NCI-H774 (cell line): ENCODE measurements around the gene PCDHGA6.
"Not testable (repeated sequence)": the region's sequence is repeated elsewhere in the genome, so short reads cannot be mapped to it uniquely, and the experiment has no call there.

ENCODE experiments used
- DNase-seq: peaks from one replicate; lab custom pipeline; 2025; lab: John Stamatoyannopoulos, UW

Gene PCDHGA6

DNA sequence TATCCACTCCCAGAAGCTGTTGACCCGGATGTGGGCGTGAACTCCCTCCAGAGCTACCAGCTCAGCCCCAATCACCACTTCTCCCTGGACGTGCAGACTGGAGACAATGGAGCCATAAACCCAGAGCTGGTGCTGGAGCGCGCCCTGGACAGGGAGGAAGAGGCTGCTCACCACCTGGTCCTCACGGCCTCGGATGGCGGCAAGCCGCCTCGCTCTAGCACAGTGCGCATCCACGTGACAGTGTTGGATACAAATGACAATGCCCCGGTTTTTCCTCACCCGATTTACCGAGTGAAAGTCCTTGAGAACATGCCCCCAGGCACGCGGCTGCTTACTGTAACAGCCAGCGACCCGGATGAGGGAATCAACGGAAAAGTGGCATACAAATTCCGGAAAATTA, 19.6 kb downstream of the PCDHGA6 start:
- no peak for DNase-seq

DNA sequence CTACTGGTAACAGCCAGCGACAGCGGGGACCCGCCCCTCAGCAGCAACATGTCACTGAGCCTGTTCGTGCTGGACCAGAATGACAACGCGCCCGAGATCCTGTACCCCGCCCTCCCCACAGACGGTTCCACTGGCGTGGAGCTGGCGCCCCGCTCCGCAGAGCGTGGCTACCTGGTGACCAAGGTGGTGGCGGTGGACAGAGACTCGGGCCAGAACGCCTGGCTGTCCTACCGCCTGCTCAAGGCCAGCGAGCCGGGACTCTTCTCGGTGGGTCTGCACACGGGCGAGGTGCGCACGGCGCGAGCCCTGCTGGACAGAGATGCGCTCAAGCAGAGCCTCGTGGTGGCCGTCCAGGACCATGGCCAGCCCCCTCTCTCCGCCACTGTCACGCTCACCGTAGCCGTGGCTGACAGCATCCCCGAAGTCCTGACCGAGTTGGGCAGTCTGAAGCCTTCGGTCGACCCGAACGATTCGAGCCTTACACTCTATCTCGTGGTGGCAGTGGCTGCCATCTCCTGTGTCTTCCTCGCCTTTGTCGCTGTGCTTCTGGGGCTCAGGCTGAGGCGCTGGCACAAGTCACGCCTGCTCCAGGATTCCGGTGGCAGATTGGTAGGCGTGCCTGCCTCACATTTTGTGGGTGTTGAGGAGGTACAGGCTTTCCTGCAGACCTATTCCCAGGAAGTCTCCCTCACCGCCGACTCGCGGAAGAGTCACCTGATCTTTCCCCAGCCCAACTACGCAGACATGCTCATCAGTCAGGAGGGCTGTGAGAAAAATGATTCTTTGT, 20.9 kb downstream of the PCDHGA6 start:
- DNase-seq: not testable (repeated sequence)

DNA sequence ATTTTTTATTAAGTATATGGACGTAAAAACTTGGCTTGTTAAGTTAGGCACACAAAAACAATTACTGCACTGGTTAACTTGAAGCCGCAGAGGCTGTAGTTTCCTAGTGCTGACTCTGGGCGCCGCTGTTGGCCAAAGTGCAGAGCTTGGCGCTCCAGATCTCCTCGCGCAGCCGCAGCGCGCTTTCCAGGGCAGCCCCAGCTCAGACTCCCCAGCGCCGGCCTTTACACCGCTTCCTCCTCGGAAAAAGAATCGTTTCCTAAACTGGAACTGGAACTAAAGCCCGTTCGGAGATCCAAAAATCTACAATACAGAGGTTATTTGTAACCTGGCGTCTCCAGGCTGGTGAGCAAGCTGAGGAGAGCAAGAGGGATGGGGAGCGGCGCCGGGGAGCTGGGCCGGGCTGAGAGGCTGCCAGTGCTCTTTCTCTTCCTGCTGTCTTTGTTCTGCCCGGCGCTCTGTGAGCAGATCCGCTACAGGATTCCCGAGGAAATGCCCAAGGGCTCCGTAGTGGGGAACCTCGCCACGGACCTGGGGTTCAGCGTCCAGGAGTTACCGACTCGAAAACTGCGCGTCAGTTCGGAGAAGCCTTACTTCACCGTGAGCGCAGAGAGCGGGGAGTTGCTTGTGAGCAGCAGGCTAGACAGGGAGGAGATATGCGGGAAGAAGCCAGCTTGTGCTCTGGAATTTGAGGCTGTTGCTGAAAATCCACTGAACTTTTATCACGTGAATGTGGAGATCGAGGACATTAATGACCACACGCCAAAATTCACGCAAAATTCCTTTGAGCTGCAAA, 24.3 kb downstream of the PCDHGA6 start, which contains the start of gene PCDHGB5:
TSS of gene PCDHGB5 (plus strand) at position 192 of the 796 bp plus-strand sequence. CDS start at position 373, 181 bp downstream.
- not testable (repeated sequence) for DNase-seq

DNA sequence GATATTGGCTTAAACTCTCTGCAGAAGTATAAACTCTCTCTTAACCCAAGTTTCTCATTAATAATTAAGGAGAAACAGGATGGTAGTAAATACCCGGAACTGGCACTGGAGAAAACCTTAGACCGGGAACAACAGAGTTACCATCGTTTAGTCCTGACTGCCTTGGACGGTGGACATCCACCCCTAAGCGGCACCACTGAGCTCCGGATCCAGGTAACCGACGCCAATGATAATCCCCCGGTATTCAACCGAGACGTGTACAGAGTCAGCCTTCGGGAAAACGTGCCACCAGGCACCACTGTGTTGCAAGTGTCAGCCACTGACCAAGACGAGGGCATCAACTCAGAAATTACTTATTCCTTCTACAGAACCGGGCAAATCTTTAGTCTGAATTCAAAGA, 24.9 kb downstream of the PCDHGA6 start:
- no peak for DNase-seq

DNA sequence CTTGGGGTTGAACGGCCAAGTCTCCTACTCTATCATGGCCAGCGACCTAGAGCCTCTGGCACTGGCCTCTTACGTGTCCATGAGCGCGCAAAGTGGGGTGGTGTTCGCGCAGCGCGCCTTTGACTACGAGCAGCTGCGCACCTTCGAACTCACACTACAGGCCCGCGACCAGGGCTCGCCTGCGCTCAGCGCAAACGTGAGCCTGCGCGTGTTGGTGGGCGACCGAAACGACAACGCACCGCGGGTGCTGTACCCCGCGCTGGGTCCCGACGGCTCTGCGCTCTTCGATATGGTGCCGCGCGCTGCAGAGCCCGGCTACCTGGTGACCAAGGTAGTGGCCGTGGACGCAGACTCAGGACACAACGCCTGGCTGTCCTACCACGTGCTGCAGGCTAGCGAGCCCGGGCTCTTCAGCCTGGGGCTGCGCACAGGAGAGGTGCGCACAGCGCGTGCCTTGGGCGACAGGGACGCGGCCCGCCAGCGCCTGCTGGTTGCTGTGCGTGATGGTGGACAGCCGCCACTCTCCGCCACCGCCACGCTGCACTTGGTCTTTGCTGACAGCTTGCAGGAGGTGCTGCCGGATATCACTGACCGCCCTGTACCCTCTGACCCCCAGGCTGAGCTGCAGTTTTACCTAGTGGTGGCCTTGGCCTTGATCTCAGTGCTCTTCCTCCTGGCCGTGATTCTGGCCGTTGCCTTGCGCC, 26.0 kb downstream of the PCDHGA6 start:
- DNase-seq: no peak

DNA sequence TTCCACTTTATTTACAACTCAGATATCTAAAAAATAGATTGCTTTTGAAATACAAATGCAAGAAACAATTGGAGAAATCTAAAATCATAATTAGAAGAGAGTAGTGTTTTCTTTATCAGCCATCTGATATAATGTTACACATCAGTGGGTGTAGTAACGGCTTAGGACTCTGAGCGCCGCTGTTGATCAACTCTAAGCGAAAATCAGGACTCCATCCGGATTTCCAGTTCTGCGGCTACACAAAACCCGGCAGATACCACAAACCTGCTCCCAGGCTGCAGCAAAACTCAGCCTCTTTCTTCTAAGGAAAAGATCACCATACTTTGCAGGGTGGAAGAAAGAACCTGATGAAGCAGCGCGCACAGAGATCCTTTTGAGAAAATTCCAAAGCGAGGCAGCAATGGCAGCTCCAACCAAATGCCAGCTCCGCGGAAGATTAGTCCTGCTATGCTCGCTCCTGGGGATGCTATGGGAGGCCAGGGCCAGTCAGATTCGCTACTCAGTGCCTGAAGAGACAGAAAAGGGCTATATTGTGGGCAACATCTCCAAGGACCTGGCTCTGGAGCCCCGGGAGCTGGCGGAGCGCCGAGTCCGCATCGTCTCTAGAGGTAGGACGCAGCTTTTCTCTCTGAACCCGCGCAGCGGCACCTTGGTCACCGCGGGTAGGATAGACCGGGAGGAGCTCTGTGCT, 29.0 kb downstream of the PCDHGA6 start, which contains the start of gene PCDHGA9:
TSS of gene PCDHGA9 (plus strand) at position 226 of the 691 bp plus-strand sequence. CDS start at position 401, 175 bp downstream.
- DNase-seq: no peak

DNA sequence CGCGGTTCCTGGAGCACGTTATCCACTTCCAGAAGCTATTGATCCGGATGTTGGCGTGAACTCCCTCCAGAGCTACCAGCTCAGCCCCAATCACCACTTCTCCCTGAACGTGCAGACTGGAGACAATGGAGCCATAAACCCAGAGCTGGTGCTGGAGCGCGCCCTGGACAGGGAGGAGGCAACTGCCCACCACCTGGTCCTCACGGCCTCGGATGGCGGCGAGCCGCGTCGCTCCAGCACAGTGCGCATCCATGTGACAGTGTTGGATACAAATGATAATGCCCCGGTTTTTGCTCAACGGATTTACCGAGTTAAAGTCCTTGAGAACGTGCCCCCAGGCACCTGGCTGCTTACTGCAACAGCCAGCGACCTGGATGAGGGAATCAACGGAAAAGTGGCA, 29.7 kb downstream of the PCDHGA6 start:
- no peak for DNase-seq

DNA sequence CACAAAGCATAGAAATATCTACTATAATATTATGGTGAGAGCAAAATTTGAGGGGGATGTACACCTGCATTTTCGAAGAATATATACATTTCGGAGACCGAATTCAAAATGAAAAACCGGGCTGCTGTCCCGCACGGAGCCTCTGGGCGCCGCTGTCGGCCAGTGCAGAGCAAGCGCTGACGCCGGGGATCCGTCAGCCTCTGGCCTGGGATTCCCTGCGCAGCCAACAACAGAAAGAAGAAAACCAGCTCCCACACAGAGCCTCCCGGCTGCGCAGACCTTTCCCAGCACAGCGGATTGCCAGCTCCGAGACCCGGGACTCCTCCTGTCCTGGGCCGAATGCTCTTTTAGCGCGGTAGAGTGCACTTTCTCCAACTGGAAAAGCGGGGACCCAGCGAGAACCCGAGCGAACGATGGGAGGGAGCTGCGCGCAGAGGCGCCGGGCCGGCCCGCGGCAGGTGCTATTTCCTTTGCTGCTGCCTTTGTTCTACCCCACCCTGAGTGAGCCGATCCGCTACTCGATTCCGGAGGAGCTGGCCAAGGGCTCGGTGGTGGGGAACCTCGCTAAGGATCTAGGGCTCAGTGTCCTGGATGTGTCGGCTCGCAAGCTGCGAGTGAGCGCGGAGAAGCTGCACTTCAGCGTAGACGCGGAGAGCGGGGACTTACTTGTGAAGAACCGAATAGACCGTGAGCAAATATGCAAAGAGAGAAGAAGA, 34.3 kb downstream of the PCDHGA6 start, which contains the start of gene PCDHGB6:
TSS of gene PCDHGB6 (plus strand) at position 232 of the 716 bp plus-strand sequence. CDS start at position 414, 182 bp downstream.
- DNase-seq: not testable (repeated sequence)

DNA sequence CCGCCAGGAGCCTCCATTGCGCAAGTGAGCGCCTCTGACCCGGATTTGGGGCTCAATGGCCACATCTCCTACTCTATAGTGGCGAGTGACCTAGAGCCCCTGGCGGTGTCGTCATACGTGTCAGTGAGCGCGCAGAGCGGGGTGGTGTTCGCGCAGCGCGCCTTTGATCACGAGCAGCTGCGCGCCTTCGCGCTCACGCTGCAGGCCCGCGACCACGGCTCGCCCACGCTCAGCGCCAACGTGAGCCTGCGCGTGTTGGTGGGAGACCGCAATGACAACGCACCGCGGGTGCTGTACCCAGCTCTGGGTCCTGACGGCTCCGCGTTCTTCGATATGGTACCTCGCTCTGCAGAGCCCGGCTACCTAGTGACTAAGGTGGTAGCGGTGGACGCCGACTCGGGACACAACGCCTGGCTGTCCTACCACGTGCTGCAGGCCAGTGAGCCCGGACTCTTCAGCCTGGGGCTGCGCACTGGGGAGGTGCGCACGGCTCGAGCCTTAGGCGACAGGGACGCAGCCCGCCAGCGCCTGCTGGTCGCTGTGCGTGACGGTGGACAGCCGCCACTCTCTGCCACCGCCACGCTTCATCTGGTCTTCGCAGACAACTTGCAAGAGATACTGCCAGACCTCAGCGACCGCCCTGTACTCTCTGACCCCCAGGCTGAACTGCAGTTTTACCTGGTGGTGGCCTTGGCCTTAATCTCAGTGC, 36.1 kb downstream of the PCDHGA6 start:
- DNase-seq: no peak

DNA sequence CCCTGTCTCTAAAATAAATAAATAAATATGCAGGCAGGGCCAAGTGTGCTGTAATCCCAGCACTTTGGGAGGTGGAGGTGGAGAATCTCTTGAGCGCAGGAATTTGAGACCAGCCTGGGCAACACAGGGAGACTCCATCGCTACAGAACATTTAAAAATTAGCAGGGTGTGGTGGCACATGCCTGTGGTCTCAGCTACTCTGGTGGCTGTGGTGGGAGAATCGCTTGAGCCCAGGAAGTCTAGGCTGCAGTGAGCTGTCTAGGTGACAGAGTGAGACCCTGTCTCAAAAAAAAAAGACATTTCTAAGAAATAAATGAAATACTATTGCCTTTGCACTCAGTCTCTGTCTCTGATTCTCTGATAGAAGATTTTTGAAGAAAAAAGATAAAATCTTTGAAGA, 37.9 kb downstream of the PCDHGA6 start:
- no peak for DNase-seq

DNA sequence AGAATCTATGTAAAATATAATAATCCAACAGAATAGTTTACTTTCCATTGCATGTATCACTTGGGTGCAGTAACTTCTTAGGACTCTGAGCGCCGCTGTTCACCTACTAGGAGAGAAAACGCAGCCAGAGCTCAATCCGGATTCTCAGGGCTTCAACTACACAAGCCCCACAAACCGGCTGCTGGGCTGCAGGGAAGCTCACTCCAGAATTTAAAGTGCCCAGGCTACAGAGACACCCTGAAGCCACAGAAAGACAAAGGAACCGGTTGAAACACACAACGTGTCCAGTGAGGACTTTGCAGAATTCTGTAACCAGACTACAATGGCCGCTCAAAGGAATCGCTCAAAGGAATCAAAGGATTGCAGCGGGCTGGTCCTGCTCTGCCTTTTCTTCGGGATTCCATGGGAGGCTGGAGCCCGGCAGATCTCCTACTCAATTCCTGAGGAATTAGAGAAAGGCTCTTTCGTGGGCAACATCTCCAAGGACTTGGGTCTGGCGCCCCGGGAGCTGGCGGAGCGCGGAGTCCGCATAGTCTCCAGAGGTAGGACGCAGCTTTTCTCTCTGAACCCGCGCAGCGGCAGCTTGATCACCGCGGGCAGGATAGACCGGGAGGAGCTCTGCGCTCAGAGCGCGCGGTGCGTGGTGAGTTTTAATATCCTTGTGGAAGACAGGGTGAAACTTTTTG, 39.3 kb downstream of the PCDHGA6 start, which contains the start of gene PCDHGA10:
TSS of gene PCDHGA10 (plus strand) at position 134 of the 686 bp plus-strand sequence. CDS start at position 323, 189 bp downstream.
- no peak for DNase-seq

DNA sequence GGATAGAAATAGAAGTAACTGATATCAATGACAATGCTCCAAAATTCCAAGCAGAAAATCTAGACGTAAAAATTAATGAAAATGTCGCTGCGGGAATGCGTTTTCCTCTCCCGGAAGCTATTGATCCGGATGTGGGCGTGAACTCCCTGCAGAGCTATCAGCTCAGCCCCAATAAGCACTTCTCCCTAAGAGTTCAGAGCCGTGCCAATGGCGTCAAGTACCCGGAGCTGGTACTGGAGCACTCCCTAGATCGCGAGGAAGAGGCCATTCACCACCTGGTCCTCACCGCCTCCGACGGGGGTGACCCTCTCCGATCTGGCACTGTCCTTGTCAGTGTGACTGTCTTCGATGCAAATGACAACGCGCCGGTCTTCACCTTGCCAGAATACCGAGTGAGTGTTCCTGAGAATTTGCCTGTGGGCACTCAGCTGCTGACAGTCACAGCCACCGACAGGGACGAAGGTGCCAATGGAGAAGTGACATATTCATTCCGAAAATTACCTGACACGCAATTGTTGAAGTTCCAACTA, 39.9 kb downstream of the PCDHGA6 start:
- DNase-seq: no peak

DNA sequence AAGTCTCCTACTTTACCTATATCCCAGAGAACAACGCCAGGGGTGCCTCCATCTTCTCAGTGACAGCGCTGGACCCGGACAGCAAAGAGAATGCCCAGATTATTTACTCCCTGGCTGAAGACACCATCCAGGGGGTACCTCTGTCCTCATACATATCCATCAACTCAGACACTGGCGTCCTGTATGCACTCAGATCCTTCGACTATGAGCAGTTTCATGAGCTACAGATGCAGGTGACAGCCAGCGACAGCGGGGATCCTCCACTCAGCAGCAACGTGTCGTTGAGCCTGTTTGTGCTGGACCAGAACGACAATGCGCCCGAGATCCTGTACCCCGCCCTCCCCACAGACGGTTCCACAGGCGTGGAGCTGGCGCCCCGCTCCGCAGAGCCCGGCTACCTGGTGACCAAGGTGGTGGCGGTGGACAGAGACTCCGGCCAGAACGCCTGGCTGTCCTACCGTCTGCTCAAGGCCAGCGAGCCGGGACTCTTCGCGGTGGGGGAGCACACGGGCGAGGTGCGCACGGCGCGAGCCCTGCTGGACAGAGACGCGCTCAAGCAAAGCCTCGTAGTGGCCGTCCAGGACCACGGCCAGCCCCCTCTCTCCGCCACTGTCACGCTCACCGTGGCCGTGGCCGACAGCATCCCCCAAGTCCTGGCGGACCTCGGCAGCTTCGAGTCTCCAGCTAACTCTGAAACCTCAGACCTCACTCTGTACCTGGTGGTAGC, 41.0 kb downstream of the PCDHGA6 start:
- DNase-seq: not testable (repeated sequence)

DNA sequence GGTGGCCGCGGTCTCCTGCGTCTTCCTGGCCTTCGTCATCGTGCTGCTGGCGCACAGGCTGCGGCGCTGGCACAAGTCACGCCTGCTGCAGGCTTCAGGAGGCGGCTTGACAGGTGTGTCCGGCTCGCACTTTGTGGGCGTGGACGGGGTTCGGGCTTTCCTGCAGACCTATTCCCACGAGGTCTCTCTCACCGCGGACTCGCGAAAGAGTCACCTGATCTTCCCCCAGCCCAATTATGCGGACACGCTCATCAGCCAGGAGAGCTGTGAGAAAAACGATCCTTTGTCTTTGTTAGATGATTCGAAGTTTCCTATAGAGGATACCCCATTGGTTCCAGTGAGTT, 41.6 kb downstream of the PCDHGA6 start:
- not testable (repeated sequence) for DNase-seq

DNA sequence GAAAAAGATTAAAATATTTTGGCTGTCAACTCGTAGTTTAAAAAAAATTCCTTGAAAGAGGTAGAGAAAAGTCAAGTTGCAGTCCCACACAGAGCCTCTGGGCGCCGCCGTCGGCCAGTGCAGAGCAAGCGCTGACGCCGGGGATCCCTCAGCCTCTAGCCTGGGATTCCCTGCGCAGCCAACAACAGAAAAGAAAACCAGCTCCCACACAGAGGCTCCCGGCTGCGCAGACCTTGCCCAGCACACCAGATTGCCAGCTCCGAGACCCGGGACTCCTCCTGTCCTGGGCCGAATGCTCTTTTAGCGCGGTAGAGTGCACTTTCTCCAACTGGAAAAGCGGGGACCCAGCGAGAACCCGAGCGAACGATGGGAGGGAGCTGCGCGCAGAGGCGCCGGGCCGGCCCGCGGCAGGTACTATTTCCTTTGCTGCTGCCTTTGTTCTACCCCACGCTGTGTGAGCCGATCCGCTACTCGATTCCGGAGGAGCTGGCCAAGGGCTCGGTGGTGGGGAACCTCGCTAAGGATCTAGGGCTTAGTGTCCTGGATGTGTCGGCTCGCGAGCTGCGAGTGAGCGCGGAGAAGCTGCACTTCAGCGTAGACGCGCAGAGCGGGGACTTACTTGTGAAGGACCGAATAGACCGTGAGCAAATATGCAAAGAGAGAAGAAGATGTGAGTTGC, 43.9 kb downstream of the PCDHGA6 start, which contains the start of gene PCDHGB7:
TSS of gene PCDHGB7 (plus strand) at position 184 of the 679 bp plus-strand sequence. CDS start at position 367, 183 bp downstream.
- peak; percentile 63 for DNase-seq

DNA sequence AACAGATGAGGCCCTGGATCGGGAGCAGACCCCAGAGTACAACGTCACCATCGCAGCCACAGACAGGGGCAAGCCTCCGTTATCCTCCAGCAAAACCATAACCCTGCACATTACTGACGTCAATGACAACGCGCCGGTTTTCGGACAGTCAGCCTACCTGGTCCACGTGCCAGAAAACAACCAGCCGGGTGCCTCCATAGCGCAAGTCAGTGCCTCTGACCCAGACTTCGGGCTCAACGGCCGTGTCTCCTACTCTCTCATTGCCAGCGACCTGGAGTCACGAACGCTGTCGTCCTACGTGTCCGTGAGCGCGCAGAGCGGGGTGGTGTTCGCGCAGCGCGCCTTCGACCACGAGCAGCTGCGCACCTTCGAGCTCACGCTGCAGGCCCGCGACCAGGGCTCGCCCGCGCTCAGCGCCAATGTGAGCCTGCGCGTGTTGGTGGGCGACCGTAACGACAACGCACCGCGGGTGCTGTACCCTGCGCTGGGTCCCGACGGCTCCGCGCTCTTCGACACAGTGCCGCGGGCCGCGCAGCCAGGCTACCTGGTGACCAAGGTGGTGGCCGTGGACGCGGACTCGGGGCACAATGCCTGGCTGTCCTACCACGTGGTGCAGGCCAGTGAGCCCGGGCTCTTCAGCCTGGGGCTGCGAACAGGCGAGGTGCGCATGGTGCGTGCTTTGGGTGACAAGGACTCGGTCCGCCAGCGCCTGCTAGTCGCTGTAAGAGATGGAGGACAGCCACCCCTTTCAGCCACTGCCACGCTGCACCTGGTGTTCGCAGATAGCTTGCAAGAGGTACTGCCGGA, 45.6 kb downstream of the PCDHGA6 start:
- no peak for DNase-seq
